Myocyte (in vitro differentiated cells): ENCODE measurements around the gene POR. TPM values are rescaled to one million over a fixed set of nuclear protein-coding genes. Genes with fewer than 3 reads are reported as not detected.
"Not testable (repeated sequence)": the region's sequence is repeated elsewhere in the genome, so short reads cannot be mapped to it uniquely, and the experiment has no call there.

ENCODE experiments used
- DNase-seq: peaks from one replicate; pipeline ENCODE4 v3.0.0-alpha.2; 2012; ENCODE audit warnings: low read depth
- microRNA-seq: library from miRNA; unstranded; fragments of <30 nt; microRNA quantifications from one replicate; pipeline ENCODE4, GENCODE V29; 2016
- total RNA-seq: library from RNA; depleted of rRNA; stranded (reverse); fragments of >200 nt; gene quantifications from 2 replicates; pipeline ENCODE4 v1.2.3, GENCODE V29; 2014

POR gene
- total RNA-seq, 1 donor from 2014 or later: 262 TPM

DNA sequence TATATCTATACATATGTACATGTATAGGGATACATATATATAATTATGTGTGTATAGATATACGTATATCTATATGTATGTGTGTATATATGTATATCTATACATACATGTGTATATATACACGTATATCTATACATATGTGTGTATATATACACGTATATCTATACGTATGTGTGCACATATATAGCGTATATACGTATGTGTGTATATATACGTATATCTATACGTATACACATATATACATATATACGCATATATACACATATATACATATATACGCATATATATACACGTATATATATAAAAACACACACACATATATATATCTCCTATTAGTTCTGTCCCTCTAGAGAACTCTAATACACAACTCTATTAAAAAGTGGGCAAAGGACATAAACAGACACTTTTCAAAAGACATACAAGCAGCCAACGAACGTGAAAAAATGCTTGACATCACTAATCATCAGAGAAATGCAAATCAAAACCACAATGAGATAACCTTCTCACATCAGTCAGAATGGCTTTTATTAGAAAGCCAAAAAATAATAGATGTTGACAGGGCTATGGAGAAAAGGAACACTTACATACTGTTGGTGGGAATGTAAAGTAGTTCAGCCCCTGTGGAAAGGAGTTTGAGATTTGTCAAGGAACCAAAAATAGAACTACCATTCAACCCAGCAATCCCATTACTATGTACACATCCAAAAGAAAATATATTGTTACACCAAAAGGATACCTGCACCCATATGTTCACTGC, 101.4 kb downstream of the POR start:
- no peak for DNase-seq

DNA sequence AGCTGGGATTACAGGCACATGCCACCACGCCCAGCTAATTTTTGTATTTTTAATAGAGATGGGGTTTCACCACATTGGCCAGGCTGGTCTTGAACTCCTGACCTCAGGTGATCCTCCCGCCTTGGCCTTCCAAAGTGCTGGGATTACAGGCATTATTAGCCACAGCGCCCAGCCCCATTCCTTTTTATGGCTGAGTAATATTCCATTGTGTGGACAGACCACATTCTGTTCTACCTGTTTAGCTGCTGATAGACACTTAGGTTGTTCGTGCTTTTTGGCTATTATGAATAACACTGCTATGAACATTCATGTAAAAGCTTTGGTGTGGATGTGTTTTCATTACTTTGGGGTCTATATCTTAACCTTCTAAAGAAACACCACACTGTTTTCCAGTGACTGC, 103.6 kb downstream of the POR start:
- not testable (repeated sequence) for DNase-seq

DNA sequence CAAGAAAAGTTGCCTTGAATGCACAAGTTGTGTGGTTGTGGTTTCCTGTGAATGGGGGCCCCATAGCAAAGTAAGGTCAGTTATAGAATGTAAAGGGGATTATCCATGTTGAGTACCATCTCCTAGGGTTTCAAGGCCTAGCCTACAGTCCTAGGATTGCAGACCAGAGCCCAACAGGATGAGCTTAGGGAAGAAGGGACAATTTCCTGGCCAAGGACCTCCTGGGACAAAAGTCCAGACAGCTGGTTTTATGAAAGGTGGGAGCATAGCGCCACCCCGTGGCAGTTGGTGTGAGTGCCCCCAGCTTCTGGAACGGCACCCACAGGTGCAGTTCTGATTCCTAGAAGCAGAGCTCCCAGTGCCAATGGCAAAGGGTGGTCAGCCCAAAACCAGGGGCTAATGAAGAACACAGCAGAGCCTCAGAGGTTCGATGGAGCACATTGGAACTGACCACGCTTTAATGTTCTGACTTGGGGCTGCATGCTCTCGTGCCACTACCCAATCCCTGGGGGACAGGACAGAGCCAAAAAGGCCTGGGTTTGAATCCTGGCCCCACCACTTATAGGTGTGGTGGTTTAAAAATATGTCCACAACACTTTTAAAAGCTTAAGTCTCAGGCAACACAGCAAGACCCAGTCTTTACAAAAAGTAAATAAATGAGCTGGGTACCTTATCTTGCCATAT, 105.2 kb downstream of the POR start:
- peak; percentile 86 for DNase-seq

DNA sequence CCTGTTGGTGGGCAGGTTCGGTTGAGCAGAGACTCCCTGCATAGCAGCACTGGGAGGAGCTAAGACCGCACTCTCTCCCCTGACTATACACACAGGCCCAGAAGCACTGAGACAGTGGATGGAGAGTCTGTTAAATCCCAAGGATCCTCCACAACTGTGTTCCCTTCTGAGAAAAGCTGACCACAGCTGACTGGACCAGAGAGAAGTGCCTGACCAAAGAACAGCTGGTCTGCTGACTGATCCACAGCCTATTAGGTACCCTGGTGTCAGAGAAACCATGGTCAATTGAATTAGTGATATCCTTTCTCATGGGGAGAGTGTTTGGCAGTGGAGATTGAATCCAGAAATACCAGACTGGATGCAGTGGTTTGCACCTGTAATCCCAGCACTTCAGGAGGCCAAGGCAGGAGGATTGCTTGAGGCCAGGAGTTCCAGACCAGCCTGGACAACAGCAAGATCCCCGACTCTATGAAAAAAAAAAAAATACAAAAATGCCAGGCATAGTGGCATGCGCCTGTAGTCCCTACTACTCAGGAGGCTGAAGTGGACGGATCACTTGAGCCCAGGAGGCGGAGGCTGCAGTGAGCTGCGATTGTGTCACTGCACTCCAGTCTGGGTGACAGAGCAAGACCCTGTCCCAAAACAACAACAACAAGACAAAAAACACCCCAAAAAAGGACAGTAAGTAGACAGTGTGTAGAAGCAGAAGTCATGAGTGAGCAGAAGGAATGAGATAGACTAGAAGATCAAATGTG, 107.2 kb downstream of the POR start:
- DNase-seq: peak; percentile 84

DNA sequence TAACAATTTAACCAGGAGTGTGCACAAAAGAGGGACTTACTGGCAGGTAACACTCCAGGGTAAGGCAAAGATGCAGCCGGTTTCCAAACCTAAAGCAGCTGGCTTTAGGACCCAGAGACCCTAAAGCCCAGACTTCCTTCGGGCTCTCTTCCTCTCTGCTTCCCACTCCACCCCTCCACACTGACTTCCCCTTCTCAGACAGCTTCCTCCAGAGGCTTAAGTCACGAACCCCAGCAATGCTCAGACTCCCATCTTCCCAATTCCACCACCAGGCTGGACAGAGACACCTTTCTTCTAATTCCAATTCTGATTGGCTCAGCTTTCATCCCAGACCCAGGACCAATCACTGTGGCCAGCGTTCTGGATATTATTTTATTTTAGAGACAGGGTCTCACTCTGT, 108.0 kb downstream of the POR start:
- no peak for DNase-seq

DNA sequence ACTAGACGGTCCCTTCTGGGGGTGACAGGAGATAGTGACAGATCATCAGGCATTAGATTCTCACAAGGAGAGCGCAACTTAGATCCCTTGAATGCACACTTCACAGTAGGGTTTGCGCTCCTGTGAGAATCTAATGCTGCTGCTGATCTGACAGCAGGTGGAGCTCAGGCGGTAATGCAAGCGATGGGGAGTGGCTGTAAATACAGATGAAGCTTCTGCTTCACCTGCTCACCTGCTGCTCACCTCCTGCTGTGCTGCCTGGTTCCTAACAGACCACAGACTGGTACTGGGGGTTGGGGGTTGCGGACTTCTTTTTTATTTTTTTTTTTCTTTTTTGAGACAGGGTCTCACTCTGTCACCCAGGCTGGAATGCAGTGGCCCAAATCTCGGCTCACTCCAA, 114.7 kb downstream of the POR start:
- DNase-seq: not testable (repeated sequence)

DNA sequence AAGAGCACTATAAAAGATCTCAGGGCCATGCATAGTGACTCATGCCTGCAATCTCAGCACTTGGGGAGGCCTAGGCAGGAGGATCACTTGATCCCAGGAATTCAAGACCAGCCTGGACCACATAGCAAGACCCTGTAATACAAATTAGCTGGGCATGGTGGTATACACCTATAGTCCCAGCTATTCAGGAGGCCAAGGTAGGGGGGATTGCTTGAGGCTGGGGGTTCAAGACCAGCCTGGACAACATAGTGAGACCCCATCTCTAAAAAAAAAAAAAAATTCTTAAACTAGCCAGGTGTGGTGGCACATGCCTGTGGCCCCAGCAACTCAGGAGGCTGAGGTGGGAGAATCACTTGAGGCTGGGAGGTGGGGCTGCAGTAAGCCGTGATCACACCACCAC, 117.0 kb downstream of the POR start:
- DNase-seq: no peak

Small RNAs within 50 kb of the gene (microRNA-seq; reads per million reads assigned to microRNA genes)
- not detected for gene MIR4651

Other genes with a start within 250 kb of the POR start
- gene HIP1, start 176.2 kb upstream of the POR start, total RNA-seq: 26.7 and 59.5 TPM in 2 replicates
- not detected in 2 replicates for gene CCL26, start 142.9 kb upstream of the POR start, total RNA-seq
- gene CCL24, start 101.3 kb upstream of the POR start, total RNA-seq: 0.72 TPM in 1 of 2 replicates, not detected in the other
- 83.4 and 107 TPM in 2 replicates for gene RHBDD2, start 36.1 kb upstream of the POR start, total RNA-seq
- gene TMEM120A, start 79.4 kb downstream of the POR start, total RNA-seq: 110 and 115 TPM in 2 replicates
- gene STYXL1, start 132.8 kb downstream of the POR start, total RNA-seq: 49.8 and 51.7 TPM in 2 replicates
- gene MDH2, start 133.0 kb downstream of the POR start, total RNA-seq: 116 and 130 TPM in 2 replicates